ENCODE measurements around the gene GXYLT2.

DNA sequence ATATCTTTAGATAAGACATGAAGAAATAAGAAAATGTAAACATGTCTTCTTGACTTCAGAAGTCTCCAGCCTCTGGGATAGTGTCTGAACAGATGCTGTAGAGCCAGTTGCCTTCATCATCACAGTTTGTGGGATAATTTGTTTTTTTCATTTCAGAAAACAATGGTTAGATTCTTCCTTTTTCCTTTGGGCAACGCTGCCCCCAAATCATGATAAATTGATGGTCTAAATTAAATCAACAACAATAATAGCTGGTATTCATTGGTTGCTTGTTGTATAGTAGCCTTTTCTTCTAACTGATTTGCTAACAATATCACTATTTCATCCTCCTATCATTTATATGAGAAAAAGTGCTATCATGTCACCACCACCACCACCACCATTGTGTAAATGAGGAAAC is 27.0 kb upstream of the GXYLT2 start:
- TF ChIP-seq, protein P1, sequence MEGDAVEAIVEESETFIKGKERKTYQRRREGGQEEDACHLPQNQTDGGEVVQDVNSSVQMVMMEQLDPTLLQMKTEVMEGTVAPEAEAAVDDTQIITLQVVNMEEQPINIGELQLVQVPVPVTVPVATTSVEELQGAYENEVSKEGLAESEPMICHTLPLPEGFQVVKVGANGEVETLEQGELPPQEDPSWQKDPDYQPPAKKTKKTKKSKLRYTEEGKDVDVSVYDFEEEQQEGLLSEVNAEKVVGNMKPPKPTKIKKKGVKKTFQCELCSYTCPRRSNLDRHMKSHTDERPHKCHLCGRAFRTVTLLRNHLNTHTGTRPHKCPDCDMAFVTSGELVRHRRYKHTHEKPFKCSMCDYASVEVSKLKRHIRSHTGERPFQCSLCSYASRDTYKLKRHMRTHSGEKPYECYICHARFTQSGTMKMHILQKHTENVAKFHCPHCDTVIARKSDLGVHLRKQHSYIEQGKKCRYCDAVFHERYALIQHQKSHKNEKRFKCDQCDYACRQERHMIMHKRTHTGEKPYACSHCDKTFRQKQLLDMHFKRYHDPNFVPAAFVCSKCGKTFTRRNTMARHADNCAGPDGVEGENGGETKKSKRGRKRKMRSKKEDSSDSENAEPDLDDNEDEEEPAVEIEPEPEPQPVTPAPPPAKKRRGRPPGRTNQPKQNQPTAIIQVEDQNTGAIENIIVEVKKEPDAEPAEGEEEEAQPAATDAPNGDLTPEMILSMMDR (IDR thresholded peaks at IDR 0.05) = no peak
- TF ChIP-seq POLR2A (IDR thresholded peaks at IDR 0.05) = no peak
